Endothelial cell of umbilical vein (primary cell): ENCODE measurements around the gene HOXD8. TPM values are rescaled to one million over a fixed set of nuclear protein-coding genes. Genes with fewer than 3 reads are reported as not detected.

ENCODE experiments used
- BruUV-seq: library from RNA; stranded (reverse); fragments of 400-500 nt; replicated peaks from 2 replicates; lab custom pipeline; 2021; lab: Mats Ljungman, UMichigan
- CTCF ChIA-PET: fragments of 300-600, 350-600 bp; sonication (Branson Sonifier 250); formaldehyde crosslinking; loops from one replicate; lab custom pipeline; 2021; ENCODE audit warnings: antibody characterized with exemption, inconsistent platforms; lab: Charles Lee
- POLR2A ChIA-PET: fragments of 300-600, 350-600 bp; sonication (Branson Sonifier 250); formaldehyde crosslinking; loops from one replicate; lab custom pipeline; 2021; ENCODE audit warnings: antibody characterized with exemption, inconsistent platforms; lab: Charles Lee
- DNase-seq: peaks from one replicate; pipeline ENCODE4 v3.0.0-alpha.2; 2011; ENCODE audit warnings: low read depth, low spot score
- FAIRE-seq: peaks from 2 replicates; lab custom pipeline; 2011; peaks lifted over from hg19 to GRCh38; lab: Jason Lieb, UNC
- H2AFZ ChIP-seq: 2 replicates; pipeline ENCODE4 v1.6.0; 2012; ENCODE audit warnings: low read depth, low read length, control low read depth, inconsistent platforms
- H3K27ac ChIP-seq: 2 replicates; pipeline ENCODE4 v1.5.1; 2011; ENCODE audit warnings: low read depth, mild to moderate bottlenecking, control low read depth, low read length, moderate library complexity; ENCODE audit not compliant: insufficient read depth
- H3K27me3 ChIP-seq, 2 experiments: 2 replicates each; pipeline versions ENCODE4 v1.6.0 to v1.6.1; 2011; ENCODE audit warnings: low read length in 2 of 2, mixed read lengths in 1 of 2; ENCODE audit not compliant: control insufficient read depth in 2 of 2, insufficient read depth in 2 of 2
- H3K36me3 ChIP-seq, 2 experiments: 2 replicates in 1 of 2; 3 replicates in 1 of 2; pipeline ENCODE4 v1.5.1; 2011; ENCODE audit warnings: low read length in 2 of 2, mild to moderate bottlenecking in 1 of 2, moderate library complexity in 1 of 2; ENCODE audit not compliant: control insufficient read depth in 2 of 2, insufficient read depth in 2 of 2; ENCODE audit errors: extremely low read depth in 1 of 2
- H3K4me1 ChIP-seq: 3 replicates; pipeline ENCODE4 v1.5.1; 2011; ENCODE audit warnings: mild to moderate bottlenecking, low read length; ENCODE audit not compliant: control insufficient read depth, insufficient read depth; ENCODE audit errors: extremely low read depth
- H3K4me2 ChIP-seq: 2 replicates; pipeline ENCODE4 v1.6.1; 2011; ENCODE audit warnings: low read length, control low read depth, mixed read lengths; ENCODE audit not compliant: insufficient read depth
- H3K4me3 ChIP-seq, 3 experiments: fragments of 200-600 bp in 1 of 3; sonication (generic), shearing (Covaris generic) in 1 of 3; replicated peaks in 1 of 3; 2 replicates each; pipeline ENCODE4 v1.5.1; 2011 to 2016; ENCODE audit warnings: control low read depth in 3 of 3, low read length in 3 of 3, mild to moderate bottlenecking in 2 of 3, inconsistent platforms in 1 of 3, low read depth in 1 of 3, moderate library complexity in 1 of 3; ENCODE audit not compliant: insufficient read depth in 1 of 3
- H3K79me2 ChIP-seq: 2 replicates; pipeline ENCODE4 v1.6.0; 2012; ENCODE audit warnings: low read length, inconsistent platforms; ENCODE audit not compliant: control insufficient read depth, insufficient read depth
- H3K9ac ChIP-seq: replicated peaks from 2 replicates; pipeline ENCODE3; 2011; ENCODE audit warnings: low read length, control low read depth; ENCODE audit not compliant: insufficient read depth; ENCODE audit errors: extremely low read depth
- H3K9me1 ChIP-seq: replicated peaks from 3 replicates; pipeline ENCODE4 v1.6.0; 2011; ENCODE audit warnings: mild to moderate bottlenecking, low read length; ENCODE audit not compliant: control insufficient read depth, insufficient read depth; ENCODE audit errors: extremely low read depth
- H3K9me3 ChIP-seq: replicated peaks from 2 replicates; pipeline ENCODE4 v1.5.1; 2012; ENCODE audit warnings: low read length, inconsistent platforms; ENCODE audit not compliant: control insufficient read depth, insufficient read depth
- H4K20me1 ChIP-seq: replicated peaks from 2 replicates; pipeline ENCODE3; 2011; ENCODE audit warnings: mild to moderate bottlenecking, low read length; ENCODE audit not compliant: control insufficient read depth, insufficient read depth; ENCODE audit errors: extremely low read depth
- EZH2 ChIP-seq: IDR thresholded peaks from 2 replicates; pipeline ENCODE4 v1.6.1; 2012; ENCODE audit warnings: borderline replicate concordance, low read depth, mild to moderate bottlenecking, moderate library complexity, low read length, inconsistent platforms; ENCODE audit not compliant: severe bottlenecking
- FOS ChIP-seq: IDR thresholded peaks from 2 replicates; pipeline ENCODE4 v1.6.1; 2011; ENCODE audit warnings: mild to moderate bottlenecking, low read length, moderate library complexity, borderline replicate concordance; ENCODE audit not compliant: insufficient read depth
- GATA2 ChIP-seq: IDR thresholded peaks from 2 replicates; pipeline ENCODE4 v1.7.0; 2011; ENCODE audit warnings: low read depth, mild to moderate bottlenecking, moderate library complexity, mixed read lengths, low read length; ENCODE audit not compliant: insufficient read length, insufficient read depth
- MAX ChIP-seq: IDR thresholded peaks from 2 replicates; pipeline ENCODE4 v1.6.1; 2011; ENCODE audit not compliant: insufficient read depth, insufficient read length
- MYC ChIP-seq: IDR thresholded peaks from one replicate; pipeline ENCODE4 v1.6.1; 2011; ENCODE audit warnings: mild to moderate bottlenecking, low read depth, low read length
- POLR2A ChIP-seq: IDR thresholded peaks from 2 replicates; pipeline ENCODE4 v1.6.1; 2012; ENCODE audit warnings: low read depth, mild to moderate bottlenecking, control low read depth, low read length
- dilution Hi-C: fragments of 300-500 bp; cut with MboI; formaldehyde crosslinking; loops from one replicate; pipeline ENCODE4 v1.15.0; 2019; ENCODE audit warnings: low sequenced_read_pairs; ENCODE audit not compliant: extremely low pct_ligation_motif_present
- intact Hi-C: fragments of 100-400 bp; cut with micrococcal nuclease; formaldehyde crosslinking; loops from one replicate; pipeline ENCODE4 v1.10.0; 2022
- polyA plus RNA-seq, 4 experiments: library from polyadenylated mRNA; depleted of rRNA in 3 of 4; stranded (reverse) in 3 of 4; unstranded in 1 of 4; fragments of >200 nt; gene quantifications; 2 replicates each; pipeline versions ENCODE4 v1.2.1 to v1.2.3, GENCODE V29; 2011 to 2012; ENCODE audit warnings: missing spikeins in 1 of 4
- total RNA-seq: library from RNA; stranded (reverse); gene quantifications from 2 replicates; pipeline ENCODE4 v1.2.3, GENCODE V29; 2021
- TF ChIP-seq, protein P1 (sequence below), 2 donors: IDR thresholded peaks; 1 replicate in 1 of 2; 2 replicates in 1 of 2; pipeline ENCODE4 v1.5.1; 2011; ENCODE audit warnings: low read length in 2 of 2, mild to moderate bottlenecking in 2 of 2, moderate library complexity in 2 of 2, control low read depth in 1 of 2, inconsistent platforms in 1 of 2, low read depth in 1 of 2; ENCODE audit not compliant: insufficient read depth in 1 of 2; ENCODE audit errors: extremely low read depth in 1 of 2

HOXD8 gene
- total and polyA plus RNA-seq, 2 donors (not counting 3 experiments of a cell fraction or from before 2014, with no cell fraction given): 6.4 to 15.6 TPM

DNA sequence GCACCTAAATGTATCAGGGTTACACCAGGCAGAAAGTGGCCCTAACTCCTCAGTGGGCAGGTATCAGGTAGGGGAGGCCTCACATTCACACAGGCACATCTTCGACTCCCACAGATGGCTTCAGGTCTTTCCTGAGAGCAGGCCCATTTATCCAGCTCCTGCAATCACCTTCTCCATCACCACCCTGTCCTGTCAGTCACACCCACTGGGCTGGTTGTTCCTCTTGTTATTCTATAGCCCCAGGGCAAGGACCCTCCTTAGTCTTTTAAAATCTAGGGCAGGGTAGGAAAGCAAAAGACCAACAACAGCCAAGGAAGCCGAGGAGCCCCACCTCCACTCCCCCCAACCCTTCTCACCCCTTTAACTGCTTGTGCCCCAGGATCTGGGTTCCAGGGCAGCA lies 12.8 kb downstream of the HOXD8 start:
- Histone ChIP-seq H3K79me2 (peaks cover 78% of the 10 kb centered on the region), H3K27me3 (no peaks in the 10 kb centered on the region), H2AFZ (no peak overlapping the region), H3K4me2 (no peak overlapping the region), H3K9ac (no peak overlapping the region), H3K4me3 (no peak overlapping the region), H3K27ac (no peak overlapping the region), H3K4me1 (peaks cover 28% of the 10 kb centered on the region), H3K36me3 (no peaks in the 10 kb centered on the region), H3K9me1 (no peaks in the 10 kb centered on the region), H3K9me3 (no peaks in the 10 kb centered on the region), H4K20me1 (no peaks in the 10 kb centered on the region)
- TF ChIP-seq EZH2 (no peak), MYC (no peak), GATA2 (no peak), FOS (no peak), POLR2A (no peak), MAX (no peak)
- TF ChIP-seq, protein P1, sequence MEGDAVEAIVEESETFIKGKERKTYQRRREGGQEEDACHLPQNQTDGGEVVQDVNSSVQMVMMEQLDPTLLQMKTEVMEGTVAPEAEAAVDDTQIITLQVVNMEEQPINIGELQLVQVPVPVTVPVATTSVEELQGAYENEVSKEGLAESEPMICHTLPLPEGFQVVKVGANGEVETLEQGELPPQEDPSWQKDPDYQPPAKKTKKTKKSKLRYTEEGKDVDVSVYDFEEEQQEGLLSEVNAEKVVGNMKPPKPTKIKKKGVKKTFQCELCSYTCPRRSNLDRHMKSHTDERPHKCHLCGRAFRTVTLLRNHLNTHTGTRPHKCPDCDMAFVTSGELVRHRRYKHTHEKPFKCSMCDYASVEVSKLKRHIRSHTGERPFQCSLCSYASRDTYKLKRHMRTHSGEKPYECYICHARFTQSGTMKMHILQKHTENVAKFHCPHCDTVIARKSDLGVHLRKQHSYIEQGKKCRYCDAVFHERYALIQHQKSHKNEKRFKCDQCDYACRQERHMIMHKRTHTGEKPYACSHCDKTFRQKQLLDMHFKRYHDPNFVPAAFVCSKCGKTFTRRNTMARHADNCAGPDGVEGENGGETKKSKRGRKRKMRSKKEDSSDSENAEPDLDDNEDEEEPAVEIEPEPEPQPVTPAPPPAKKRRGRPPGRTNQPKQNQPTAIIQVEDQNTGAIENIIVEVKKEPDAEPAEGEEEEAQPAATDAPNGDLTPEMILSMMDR (IDR thresholded peaks at IDR 0.05; ENCODE audit: extremely low read depth in 1 of 2, insufficient read depth in 1 of 2, low read depth in 1 of 2, low read length in 2 of 2): no peak
- CTCF ChIA-PET: interaction anchor here (0.8 to 9.3 kb wide), 4 partner anchors 93 to 495 kb away, joined by 3 to 338 read pairs (median 16); no protein-coding TSS in a partner anchor
- dilution Hi-C loops: loop anchor here (25.0 kb wide), 1 partner anchor 495 kb away; no protein-coding TSS in a partner anchor
- POLR2A ChIA-PET: no interaction called here
- DNase-seq: no peak
- BruUV-seq: no TSS peak
- intact Hi-C loops: no loop called here
- no peak for FAIRE-seq
